Measurements from ENCODE around the gene HOXC10.

The HOXC10 gene

GRCh38 chr12:53965281-53966084 is 19.5 kb upstream of the HOXC10 start:
- DNase-seq: no peak

- DNase-seq: no peak
Observed at GRCh38 chr12:53966085-53966384, 18.9 kb upstream of the HOXC10 start.

- DNase-seq: no peak
Observed at GRCh38 chr12:53966385-53967133, 18.4 kb upstream of the HOXC10 start.

GRCh38 chr12:53967421-53967925 is 17.5 kb upstream of the HOXC10 start:
- DNase-seq: no peak

GRCh38 chr12:53968214-53969127 is 16.5 kb upstream of the HOXC10 start:
- no peak for DNase-seq

- no peak for DNase-seq
Observed at GRCh38 chr12:53969588-53970259, 15.2 kb upstream of the HOXC10 start.

- DNase-seq: no peak
Observed at GRCh38 chr12:53970451-53970850, 14.5 kb upstream of the HOXC10 start.

- DNase-seq: no peak
Observed at GRCh38 chr12:53971129-53971528, 13.8 kb upstream of the HOXC10 start.

GRCh38 chr12:53971686-53972085 is 13.3 kb upstream of the HOXC10 start:
- DNase-seq: no peak

GRCh38 chr12:53972152-53972702 is 12.7 kb upstream of the HOXC10 start:
- DNase-seq: no peak

- no peak for DNase-seq
Observed at GRCh38 chr12:53972722-53973235, 12.2 kb upstream of the HOXC10 start, which contains the start of gene HOXC11. TSS of gene HOXC11 (plus strand) at chr12:53973126. CDS start at chr12:53973242, 116 bp downstream.

- DNase-seq: no peak
Observed at GRCh38 chr12:53973236-53974042, 11.5 kb upstream of the HOXC10 start.

- DNase-seq: no peak
Observed at GRCh38 chr12:53974084-53975063, 10.6 kb upstream of the HOXC10 start, which contains the start of gene HOTAIR. TSS of gene HOTAIR (minus strand) at chr12:53974954.

GRCh38 chr12:53975064-53975471 is 9.9 kb upstream of the HOXC10 start:
- DNase-seq: no peak

GRCh38 chr12:53975479-53976152 is 9.3 kb upstream of the HOXC10 start:
- no peak for DNase-seq

GRCh38 chr12:53976172-53976822 is 8.6 kb upstream of the HOXC10 start:
- DNase-seq: no peak

- DNase-seq: no peak
Observed at GRCh38 chr12:53976823-53977595, 7.9 kb upstream of the HOXC10 start.

Data from GDM1 (cell line).